ENCODE data around the gene BABAM2.
"Not testable (repeated sequence)": the region's sequence is repeated elsewhere in the genome, so short reads cannot be mapped to it uniquely, and the experiment has no call there.

BABAM2 gene

GRCh38 chr2:28004086-28004485 is 113.6 kb downstream of the BABAM2 start:
- DNase-seq (ENCODE audit: low read depth, low spot score), result peak; percentile 14
- H3K27ac ChIP-seq, result peak overlapping the region; percentile 3

- no peak for DNase-seq (ENCODE audit: low read depth, low spot score)
- H3K27ac ChIP-seq, result no peak overlapping the region
These were observed 119.2 kb downstream of the BABAM2 start for GRCh38 chr2:28009732-28010131.

- no peak overlapping the region for H3K27ac ChIP-seq
- DNase-seq (ENCODE audit: low read depth, low spot score), result no peak
These were observed 120.8 kb downstream of the BABAM2 start for GRCh38 chr2:28011322-28011737.

- H3K27ac ChIP-seq; DNase-seq (ENCODE audit: low read depth, low spot score): not testable (repeated sequence)
These were observed 127.9 kb downstream of the BABAM2 start for GRCh38 chr2:28018474-28018873.

- DNase-seq (ENCODE audit: low read depth, low spot score); H3K27ac ChIP-seq: not testable (repeated sequence)
These were observed 129.0 kb downstream of the BABAM2 start for GRCh38 chr2:28019521-28019920.

- no peak overlapping the region for H3K27ac ChIP-seq
- no peak for DNase-seq (ENCODE audit: low read depth, low spot score)
These were observed 131.4 kb downstream of the BABAM2 start for GRCh38 chr2:28021898-28022297.

- H3K27ac ChIP-seq, result no peak overlapping the region
These were observed 134.6 kb downstream of the BABAM2 start for GRCh38 chr2:28025123-28025522.

GRCh38 chr2:28026230-28026629 is 135.7 kb downstream of the BABAM2 start:
- not testable (repeated sequence) for DNase-seq (ENCODE audit: low read depth, low spot score); H3K27ac ChIP-seq

More at GRCh38 chr2:28025123-28025522, 134.6 kb downstream of the BABAM2 start:
- DNase-seq (ENCODE audit: low read depth, low spot score), result no peak

GRCh38 chr2:28028025-28028424 is 137.5 kb downstream of the BABAM2 start:
- no peak for DNase-seq (ENCODE audit: low read depth, low spot score)
- H3K27ac ChIP-seq, result no peak overlapping the region

- no peak overlapping the region for H3K27ac ChIP-seq
- no peak for DNase-seq (ENCODE audit: low read depth, low spot score)
These were observed 140.1 kb downstream of the BABAM2 start for GRCh38 chr2:28030600-28030999.

GRCh38 chr2:28032816-28033215 is 142.3 kb downstream of the BABAM2 start:
- no peak for DNase-seq (ENCODE audit: low read depth, low spot score)
- no peak overlapping the region for H3K27ac ChIP-seq

- no peak overlapping the region for H3K27ac ChIP-seq
- no peak for DNase-seq (ENCODE audit: low read depth, low spot score)
These were observed 144.2 kb downstream of the BABAM2 start for GRCh38 chr2:28034696-28035095.

- DNase-seq (ENCODE audit: low read depth, low spot score), result no peak
- no peak overlapping the region for H3K27ac ChIP-seq
These were observed 144.7 kb downstream of the BABAM2 start for GRCh38 chr2:28035163-28035690.

- H3K27ac ChIP-seq, result no peak overlapping the region
- no peak for DNase-seq (ENCODE audit: low read depth, low spot score)
These were observed 145.3 kb downstream of the BABAM2 start for GRCh38 chr2:28035816-28036215.

- H3K27ac ChIP-seq, result no peak overlapping the region
- no peak for DNase-seq (ENCODE audit: low read depth, low spot score)
These were observed 145.8 kb downstream of the BABAM2 start for GRCh38 chr2:28036307-28036706.

GRCh38 chr2:28038722-28039121 is 148.2 kb downstream of the BABAM2 start:
- no peak for DNase-seq (ENCODE audit: low read depth, low spot score)
- H3K27ac ChIP-seq, result no peak overlapping the region

- DNase-seq (ENCODE audit: low read depth, low spot score), result no peak
- no peak overlapping the region for H3K27ac ChIP-seq
These were observed 155.3 kb downstream of the BABAM2 start for GRCh38 chr2:28045676-28046351.

- H3K27ac ChIP-seq, result no peak overlapping the region
- no peak for DNase-seq (ENCODE audit: low read depth, low spot score)
These were observed 156.4 kb downstream of the BABAM2 start for GRCh38 chr2:28046921-28047320.

- H3K27ac ChIP-seq, result no peak overlapping the region
- no peak for DNase-seq (ENCODE audit: low read depth, low spot score)
These were observed 157.2 kb downstream of the BABAM2 start for GRCh38 chr2:28047681-28048080.

- DNase-seq (ENCODE audit: low read depth, low spot score), result no peak
These were observed 157.8 kb downstream of the BABAM2 start for GRCh38 chr2:28048341-28048740.

GRCh38 chr2:28049416-28049815 is 158.9 kb downstream of the BABAM2 start:
- H3K27ac ChIP-seq, result no peak overlapping the region
- DNase-seq (ENCODE audit: low read depth, low spot score), result no peak

More at GRCh38 chr2:28048341-28048740, 157.8 kb downstream of the BABAM2 start:
- H3K27ac ChIP-seq, result no peak overlapping the region

- H3K27ac ChIP-seq, result no peak overlapping the region
- DNase-seq (ENCODE audit: low read depth, low spot score), result no peak
These were observed 159.4 kb downstream of the BABAM2 start for GRCh38 chr2:28049899-28050298.
